ENCODE data around the gene CNTROB.

DNA sequence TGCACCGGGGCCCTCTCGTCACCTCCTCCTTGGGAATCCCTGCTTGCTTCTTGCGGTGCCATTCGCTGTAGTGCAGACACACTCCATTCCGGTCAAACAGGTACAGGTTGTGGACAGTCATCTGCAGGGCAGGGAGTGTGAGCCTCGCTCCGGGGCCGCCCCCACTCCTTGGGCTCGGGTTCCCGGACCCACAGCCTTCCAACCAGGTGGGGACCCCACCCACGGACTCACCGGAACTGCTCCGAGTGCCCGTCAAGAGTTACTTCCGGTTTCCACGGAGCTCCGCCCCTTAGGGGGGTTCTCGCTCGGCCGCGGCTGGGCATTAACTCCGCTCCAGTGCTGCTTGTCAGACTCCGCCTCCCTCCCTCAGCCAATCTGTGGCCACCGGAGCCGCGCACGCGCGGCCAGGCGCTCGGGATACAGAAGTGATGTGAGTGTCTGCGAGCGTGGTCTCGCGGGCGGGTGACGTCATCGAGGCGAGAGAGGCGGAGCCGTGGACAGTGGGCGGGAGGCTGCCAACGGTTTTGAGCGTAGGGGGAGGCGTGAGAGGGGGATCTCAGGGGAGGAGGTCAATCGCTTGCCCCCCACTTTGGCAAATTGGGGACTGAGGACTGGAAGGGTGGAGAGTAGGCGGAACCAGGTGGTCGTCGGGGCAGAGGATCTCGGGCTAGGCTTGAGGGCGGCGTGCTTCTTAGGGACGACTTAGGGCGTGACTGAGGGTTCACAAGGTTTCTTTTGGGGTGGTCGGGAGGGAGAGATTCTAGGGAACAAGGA lies at the start of gene CNTROB, which contains the start of gene TRAPPC1:
- TF ChIP-seq, protein P1, sequence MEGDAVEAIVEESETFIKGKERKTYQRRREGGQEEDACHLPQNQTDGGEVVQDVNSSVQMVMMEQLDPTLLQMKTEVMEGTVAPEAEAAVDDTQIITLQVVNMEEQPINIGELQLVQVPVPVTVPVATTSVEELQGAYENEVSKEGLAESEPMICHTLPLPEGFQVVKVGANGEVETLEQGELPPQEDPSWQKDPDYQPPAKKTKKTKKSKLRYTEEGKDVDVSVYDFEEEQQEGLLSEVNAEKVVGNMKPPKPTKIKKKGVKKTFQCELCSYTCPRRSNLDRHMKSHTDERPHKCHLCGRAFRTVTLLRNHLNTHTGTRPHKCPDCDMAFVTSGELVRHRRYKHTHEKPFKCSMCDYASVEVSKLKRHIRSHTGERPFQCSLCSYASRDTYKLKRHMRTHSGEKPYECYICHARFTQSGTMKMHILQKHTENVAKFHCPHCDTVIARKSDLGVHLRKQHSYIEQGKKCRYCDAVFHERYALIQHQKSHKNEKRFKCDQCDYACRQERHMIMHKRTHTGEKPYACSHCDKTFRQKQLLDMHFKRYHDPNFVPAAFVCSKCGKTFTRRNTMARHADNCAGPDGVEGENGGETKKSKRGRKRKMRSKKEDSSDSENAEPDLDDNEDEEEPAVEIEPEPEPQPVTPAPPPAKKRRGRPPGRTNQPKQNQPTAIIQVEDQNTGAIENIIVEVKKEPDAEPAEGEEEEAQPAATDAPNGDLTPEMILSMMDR (IDR thresholded peaks at IDR 0.05; ENCODE audit: poor library complexity, severe bottlenecking) = no peak
- TF ChIP-seq POLR2AphosphoS5 (IDR thresholded peaks at IDR 0.05) = peak; percentile 87
- peak; percentile 10 for TF ChIP-seq RAD21 (conservative IDR thresholded peaks at IDR 0.05)
- TF ChIP-seq SMC3 (conservative IDR thresholded peaks at IDR 0.05; ENCODE audit: poor library complexity) = no peak
- TF ChIP-seq, protein P2, sequence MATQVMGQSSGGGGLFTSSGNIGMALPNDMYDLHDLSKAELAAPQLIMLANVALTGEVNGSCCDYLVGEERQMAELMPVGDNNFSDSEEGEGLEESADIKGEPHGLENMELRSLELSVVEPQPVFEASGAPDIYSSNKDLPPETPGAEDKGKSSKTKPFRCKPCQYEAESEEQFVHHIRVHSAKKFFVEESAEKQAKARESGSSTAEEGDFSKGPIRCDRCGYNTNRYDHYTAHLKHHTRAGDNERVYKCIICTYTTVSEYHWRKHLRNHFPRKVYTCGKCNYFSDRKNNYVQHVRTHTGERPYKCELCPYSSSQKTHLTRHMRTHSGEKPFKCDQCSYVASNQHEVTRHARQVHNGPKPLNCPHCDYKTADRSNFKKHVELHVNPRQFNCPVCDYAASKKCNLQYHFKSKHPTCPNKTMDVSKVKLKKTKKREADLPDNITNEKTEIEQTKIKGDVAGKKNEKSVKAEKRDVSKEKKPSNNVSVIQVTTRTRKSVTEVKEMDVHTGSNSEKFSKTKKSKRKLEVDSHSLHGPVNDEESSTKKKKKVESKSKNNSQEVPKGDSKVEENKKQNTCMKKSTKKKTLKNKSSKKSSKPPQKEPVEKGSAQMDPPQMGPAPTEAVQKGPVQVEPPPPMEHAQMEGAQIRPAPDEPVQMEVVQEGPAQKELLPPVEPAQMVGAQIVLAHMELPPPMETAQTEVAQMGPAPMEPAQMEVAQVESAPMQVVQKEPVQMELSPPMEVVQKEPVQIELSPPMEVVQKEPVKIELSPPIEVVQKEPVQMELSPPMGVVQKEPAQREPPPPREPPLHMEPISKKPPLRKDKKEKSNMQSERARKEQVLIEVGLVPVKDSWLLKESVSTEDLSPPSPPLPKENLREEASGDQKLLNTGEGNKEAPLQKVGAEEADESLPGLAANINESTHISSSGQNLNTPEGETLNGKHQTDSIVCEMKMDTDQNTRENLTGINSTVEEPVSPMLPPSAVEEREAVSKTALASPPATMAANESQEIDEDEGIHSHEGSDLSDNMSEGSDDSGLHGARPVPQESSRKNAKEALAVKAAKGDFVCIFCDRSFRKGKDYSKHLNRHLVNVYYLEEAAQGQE (IDR thresholded peaks at IDR 0.05; ENCODE audit: borderline replicate concordance) = peak; percentile 12
- peak; percentile 20 for TF ChIP-seq EP300 (conservative IDR thresholded peaks at IDR 0.05; ENCODE audit: poor library complexity, severe bottlenecking)
- TF ChIP-seq EZH2 (IDR thresholded peaks at IDR 0.05; ENCODE audit: borderline replicate concordance, insufficient read depth, low read length, poor library complexity, severe bottlenecking) = no peak

All from neural cell (in vitro differentiated cells).